ENCODE results near the gene PDCD7. TPM values are rescaled to one million over a fixed set of nuclear protein-coding genes. Genes with fewer than 3 reads are reported as not detected.

PDCD7 gene
- total RNA-seq, 2 donors from 2014 or later: 25.4 to 33.1 TPM

DNA sequence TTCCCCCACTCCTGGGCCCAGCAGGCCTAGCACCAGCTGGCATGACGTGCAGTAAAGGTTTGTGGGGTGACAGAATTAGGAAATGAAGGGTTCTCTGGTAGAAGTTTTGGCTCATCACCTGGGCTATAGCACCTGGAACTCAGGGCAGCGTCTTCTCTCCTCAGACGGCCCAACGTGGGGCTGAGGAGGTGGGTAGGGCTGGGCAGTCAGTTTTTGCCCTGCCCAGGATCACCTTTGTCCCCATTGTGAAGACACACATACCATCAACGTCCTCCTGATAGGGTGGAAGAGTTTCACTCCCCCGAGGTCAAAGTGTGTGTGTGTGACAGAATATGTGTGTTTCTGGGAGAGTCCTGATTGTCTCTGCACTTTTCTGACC lies 45.0 kb downstream of the PDCD7 start:
- Mint-ChIP-seq H3K9me3 (no peaks in the 10 kb centered on the region), H3K27ac (peak overlapping the region; percentile 52), H3K4me3 (peak overlapping the region; percentile 26), H3K27me3 (ENCODE audit: insufficient read depth) (peaks cover 19% of the 10 kb centered on the region), H3K4me1 (peaks cover 53% of the 10 kb centered on the region), H3K36me3 (ENCODE audit: low read depth) (no peaks in the 10 kb centered on the region)
- 67 to 82% methylated on average over 1 to 6 of the region's 6 CpGs for WGBS, 2 experiments (ENCODE audit: insufficient coverage in 1 of 2, insufficient read length in 1 of 2)
- Histone ChIP-seq H3K9me3 (ENCODE audit: control insufficient read depth, low read length) (no peaks in the 10 kb centered on the region), H3K27ac (ENCODE audit: low read depth, low read length) (no peak overlapping the region), H3K27me3 (ENCODE audit: control insufficient read depth, insufficient read depth, low read length, poor library complexity, severe bottlenecking) (no peaks in the 10 kb centered on the region), H3K4me3 (ENCODE audit: low read length) (peak overlapping the region; percentile 12), H3K36me3 (ENCODE audit: control insufficient read depth, insufficient read depth, low read length) (no peaks in the 10 kb centered on the region), H3K4me1 (ENCODE audit: control insufficient read depth, insufficient read depth, low read length) (peaks cover 31% of the 10 kb centered on the region), H3K9ac (ENCODE audit: extremely low read depth, low read length, poor library complexity, severe bottlenecking) (no peak overlapping the region)
- TF ChIP-seq, protein P1, sequence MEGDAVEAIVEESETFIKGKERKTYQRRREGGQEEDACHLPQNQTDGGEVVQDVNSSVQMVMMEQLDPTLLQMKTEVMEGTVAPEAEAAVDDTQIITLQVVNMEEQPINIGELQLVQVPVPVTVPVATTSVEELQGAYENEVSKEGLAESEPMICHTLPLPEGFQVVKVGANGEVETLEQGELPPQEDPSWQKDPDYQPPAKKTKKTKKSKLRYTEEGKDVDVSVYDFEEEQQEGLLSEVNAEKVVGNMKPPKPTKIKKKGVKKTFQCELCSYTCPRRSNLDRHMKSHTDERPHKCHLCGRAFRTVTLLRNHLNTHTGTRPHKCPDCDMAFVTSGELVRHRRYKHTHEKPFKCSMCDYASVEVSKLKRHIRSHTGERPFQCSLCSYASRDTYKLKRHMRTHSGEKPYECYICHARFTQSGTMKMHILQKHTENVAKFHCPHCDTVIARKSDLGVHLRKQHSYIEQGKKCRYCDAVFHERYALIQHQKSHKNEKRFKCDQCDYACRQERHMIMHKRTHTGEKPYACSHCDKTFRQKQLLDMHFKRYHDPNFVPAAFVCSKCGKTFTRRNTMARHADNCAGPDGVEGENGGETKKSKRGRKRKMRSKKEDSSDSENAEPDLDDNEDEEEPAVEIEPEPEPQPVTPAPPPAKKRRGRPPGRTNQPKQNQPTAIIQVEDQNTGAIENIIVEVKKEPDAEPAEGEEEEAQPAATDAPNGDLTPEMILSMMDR (conservative IDR thresholded peaks at IDR 0.05): no peak
- DNase-seq: no peak

DNA sequence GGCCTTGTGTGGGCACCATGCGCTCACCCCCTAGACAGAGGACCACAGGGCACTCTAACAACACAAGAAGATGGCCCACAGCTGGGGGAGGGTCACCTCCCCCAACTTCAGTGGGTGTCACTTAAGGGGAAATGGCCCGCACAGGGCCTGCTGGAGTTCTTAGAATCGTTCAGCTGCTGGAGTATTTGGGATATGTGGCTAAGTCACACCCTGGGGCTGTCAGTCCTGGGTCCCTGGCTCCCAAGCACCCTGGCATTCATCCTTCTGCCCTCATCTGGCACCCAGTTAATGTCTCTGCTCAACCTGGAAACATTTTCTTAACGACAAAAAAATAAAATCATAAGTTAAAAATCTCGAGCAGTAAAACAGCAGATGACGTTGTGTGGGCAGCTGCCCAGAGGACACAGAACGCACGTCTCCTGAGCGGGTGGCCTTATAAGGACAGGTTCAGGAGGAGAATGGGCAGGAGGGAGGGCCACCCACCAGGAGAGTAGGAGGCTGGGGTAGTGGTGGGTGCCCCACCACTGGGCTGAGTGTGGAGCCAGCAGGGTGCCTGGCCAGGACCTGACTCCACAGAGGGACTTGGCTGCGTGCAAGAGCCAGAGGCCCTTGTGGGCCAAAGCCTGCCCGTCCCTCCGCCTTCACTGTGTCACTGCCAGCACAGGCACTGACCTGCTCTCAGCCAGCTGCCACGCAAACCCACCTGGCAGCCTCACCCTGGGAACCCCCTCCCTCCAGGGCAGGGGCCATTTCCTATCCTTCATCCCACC lies 45.5 kb downstream of the PDCD7 start:
- TF ChIP-seq, protein P1 (conservative IDR thresholded peaks at IDR 0.05): no peak
- Mint-ChIP-seq H3K4me1 (peaks cover 59% of the 10 kb centered on the region), H3K9me3 (no peaks in the 10 kb centered on the region), H3K27ac (peak overlapping the region; percentile 52), H3K36me3 (ENCODE audit: low read depth) (no peaks in the 10 kb centered on the region), H3K27me3 (ENCODE audit: insufficient read depth) (peaks cover 19% of the 10 kb centered on the region), H3K4me3 (no peak overlapping the region)
- peaks cover 35% of the 10 kb centered on the region for H3K4me1 ChIP-seq (ENCODE audit: control insufficient read depth, insufficient read depth, low read length)
- WGBS, 2 experiments (ENCODE audit: insufficient coverage in 1 of 2, insufficient read length in 1 of 2): 91 to 99% methylated on average over 7 to 13 of the region's 13 CpGs
- H3K4me3 ChIP-seq (ENCODE audit: low read length): no peak overlapping the region
- no peak overlapping the region for H3K27ac ChIP-seq (ENCODE audit: low read depth, low read length)
- H3K9me3 ChIP-seq (ENCODE audit: control insufficient read depth, low read length): no peaks in the 10 kb centered on the region
- H3K9ac ChIP-seq (ENCODE audit: extremely low read depth, low read length, poor library complexity, severe bottlenecking): no peak overlapping the region
- DNase-seq: no peak
- no peaks in the 10 kb centered on the region for H3K36me3 ChIP-seq (ENCODE audit: control insufficient read depth, insufficient read depth, low read length)
- H3K27me3 ChIP-seq (ENCODE audit: control insufficient read depth, insufficient read depth, low read length, poor library complexity, severe bottlenecking): no peaks in the 10 kb centered on the region

DNA sequence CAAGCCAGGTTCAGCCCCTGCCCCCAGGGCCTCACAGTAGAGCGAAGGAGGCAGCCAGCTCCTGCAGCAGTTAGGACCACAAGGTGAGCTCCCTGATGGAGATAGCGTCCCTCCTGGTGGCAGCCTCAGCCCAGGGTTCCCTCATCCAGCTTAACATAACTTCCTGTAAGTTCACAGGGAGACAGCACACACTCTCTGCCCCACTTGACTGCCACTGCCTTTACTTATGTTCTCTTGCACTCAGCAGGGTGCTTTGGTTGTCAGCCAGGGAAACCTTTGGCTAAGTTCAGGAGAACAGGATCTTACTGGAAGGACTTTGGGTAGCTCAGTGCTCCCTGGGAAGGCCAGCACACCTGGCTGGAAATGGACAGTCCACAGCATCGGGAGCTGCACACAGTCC lies 46.2 kb downstream of the PDCD7 start:
- Histone ChIP-seq H3K4me1 (ENCODE audit: control insufficient read depth, insufficient read depth, low read length) (peaks cover 35% of the 10 kb centered on the region), H3K36me3 (ENCODE audit: control insufficient read depth, insufficient read depth, low read length) (no peaks in the 10 kb centered on the region), H3K4me3 (ENCODE audit: low read length) (no peak overlapping the region), H3K27ac (ENCODE audit: low read depth, low read length) (no peak overlapping the region), H3K9me3 (ENCODE audit: control insufficient read depth, low read length) (no peaks in the 10 kb centered on the region), H3K9ac (ENCODE audit: extremely low read depth, low read length, poor library complexity, severe bottlenecking) (no peak overlapping the region), H3K27me3 (ENCODE audit: control insufficient read depth, insufficient read depth, low read length, poor library complexity, severe bottlenecking) (no peaks in the 10 kb centered on the region)
- no peak for DNase-seq
- Mint-ChIP-seq H3K36me3 (ENCODE audit: low read depth) (no peaks in the 10 kb centered on the region), H3K9me3 (no peaks in the 10 kb centered on the region), H3K27me3 (ENCODE audit: insufficient read depth) (peaks cover 23% of the 10 kb centered on the region), H3K4me1 (peaks cover 65% of the 10 kb centered on the region), H3K4me3 (no peak overlapping the region), H3K27ac (peak overlapping the region; percentile 39)
- 86 to 91% methylated on average over 2 to 3 of the region's 3 CpGs for WGBS, 2 experiments (ENCODE audit: insufficient coverage in 1 of 2, insufficient read length in 1 of 2)
- TF ChIP-seq, protein P1 (conservative IDR thresholded peaks at IDR 0.05): no peak
